ENCODE data around the gene CDK11B.
A peak's percentile ranks its signal among the peaks of the same experiment; 100 is the strongest.

CDK11B gene

DNA sequence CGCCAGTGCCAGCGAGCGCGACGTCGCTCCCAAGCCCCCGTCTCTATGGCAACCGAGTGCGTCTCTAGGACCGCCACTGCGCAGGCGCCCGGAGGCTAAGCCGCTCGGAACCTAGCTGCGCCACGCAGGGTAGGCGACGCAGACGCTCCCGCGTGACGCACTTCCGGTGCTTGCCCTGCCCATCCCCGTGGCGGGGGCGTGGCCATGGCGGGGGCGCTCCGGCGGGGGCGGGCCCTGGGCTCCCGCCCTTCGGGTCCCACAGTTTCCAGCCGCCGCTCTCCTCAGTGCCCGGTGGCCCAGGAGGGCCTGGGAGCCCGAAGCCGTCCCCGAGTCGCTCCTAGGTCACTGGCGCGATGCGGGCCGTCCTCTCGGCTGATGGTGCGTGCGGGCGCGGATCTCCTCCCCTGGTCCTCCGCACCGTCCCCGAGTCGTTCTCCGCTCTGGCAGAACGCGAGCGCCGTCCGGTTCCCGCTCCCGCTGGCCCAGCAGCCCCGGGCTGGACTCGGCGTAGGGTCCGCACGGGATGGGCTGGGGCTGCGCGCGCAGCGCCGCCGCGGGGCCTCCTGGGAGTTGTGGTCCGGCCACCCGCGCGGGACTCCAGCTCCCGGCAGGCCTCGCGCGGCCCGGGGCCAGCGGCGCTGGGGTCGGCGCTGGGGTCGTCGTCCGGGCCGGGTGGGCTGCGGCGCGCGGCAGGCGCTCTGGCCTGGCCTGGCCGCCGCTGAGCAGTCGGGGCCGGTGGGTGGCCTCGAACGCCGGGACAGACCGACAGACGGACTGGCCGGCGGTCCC is 43.4 kb downstream of the CDK11B start, which contains the start of gene MIB2:
MIB2 (plus strand) TSS at position 245 of the 789 bp plus-strand sequence. CDS start 7,953 bp downstream, outside the sequence.
- peak; percentile 98 for DNase-seq (ENCODE audit: low read depth)

- DNase-seq (ENCODE audit: low read depth), result no peak
Measured at GRCh38 chr1:1614954-1615255, 43.9 kb downstream of the CDK11B start.

DNA sequence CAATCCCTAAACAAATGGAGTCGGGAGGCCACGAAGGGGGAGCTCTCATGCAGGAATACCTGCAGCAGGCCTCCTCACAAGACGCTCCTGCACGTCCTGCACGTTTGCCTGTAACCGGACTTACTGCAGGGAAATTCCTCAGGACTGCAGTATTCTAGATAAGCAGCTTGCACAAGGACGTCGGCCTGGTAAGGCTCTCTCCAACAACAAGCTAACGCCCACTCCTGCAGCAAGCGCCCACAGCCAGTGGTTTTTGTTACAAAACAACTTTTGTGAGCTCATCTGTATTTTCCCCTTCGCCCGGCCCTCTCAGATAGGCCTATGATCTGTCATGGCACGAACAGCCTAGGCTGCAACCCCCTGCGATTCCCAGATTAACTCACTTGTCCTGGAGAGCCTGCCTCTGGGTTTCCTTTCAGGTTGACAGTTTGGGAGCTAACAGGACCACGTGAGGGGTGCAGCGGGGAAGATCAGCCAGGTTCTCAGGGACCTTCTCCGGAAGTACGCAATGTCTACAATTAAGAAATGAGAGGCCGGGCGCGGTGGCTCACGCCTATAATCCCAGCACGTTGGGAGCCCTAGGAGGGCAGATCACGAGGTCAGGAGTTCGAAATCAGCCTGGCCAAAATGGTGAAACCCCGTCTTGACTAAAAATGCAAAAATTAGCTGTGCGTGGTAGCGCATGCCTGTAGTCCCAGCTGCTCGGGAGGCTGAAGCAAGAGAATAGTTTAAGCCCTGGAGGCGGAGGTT is 44.4 kb downstream of the CDK11B start:
- no peak for DNase-seq (ENCODE audit: low read depth)

GRCh38 chr1:1613509-1614082 is 45.2 kb downstream of the CDK11B start:
- no peak for DNase-seq (ENCODE audit: low read depth)

- DNase-seq (ENCODE audit: low read depth), result no peak
Measured at GRCh38 chr1:1612104-1612400, 46.8 kb downstream of the CDK11B start.

DNA sequence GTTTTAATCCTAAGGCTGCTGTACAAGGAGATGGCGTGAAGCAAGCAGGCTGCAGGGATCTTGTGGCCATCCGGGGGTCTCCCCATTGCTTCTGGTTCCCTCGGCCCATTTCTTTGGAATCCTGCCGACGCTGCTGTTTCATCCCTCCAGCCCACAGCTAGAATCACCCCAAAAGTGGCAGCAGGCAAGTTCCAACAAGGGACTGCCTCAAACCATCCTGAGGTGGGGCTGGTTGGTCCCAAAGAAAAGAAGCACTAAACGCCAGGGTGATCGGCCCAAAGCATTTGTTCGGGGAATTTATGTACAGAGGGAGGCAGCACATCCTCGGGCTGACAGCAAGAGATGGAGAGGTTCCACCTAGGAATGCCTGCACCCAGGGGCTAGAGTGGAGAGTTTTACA is 48.0 kb downstream of the CDK11B start:
- DNase-seq (ENCODE audit: low read depth), result no peak

DNA sequence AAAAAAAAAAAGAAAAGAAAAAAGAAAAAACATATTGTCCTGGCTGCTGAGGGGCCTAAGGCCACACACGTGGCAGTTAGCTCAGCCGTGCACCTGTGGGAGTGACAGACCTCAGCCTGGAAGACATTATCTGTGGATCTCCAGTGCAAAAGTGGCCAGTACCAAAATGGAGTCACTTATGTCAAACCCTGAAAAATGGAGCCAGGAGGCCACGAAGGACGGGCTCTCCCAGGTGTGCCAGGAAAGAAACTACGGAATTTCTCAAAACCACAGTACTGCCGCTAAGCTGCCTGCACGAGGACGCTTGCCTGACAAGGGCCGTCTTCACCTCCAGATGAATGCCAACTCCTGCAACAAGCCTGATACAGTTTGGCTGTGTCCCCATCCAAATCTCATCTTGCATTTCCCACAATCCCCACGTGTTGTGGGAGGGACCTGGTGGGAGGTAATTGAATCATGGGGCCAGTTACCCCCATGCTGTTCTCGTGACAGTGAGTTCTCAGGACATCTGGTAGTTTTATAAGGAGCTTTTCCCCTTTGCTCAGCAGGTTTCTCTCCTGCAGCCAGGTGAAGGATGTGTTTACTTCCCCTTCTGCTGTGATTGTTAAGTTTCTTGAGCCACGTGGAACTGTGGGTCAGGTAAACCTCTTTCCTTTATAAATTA is 48.9 kb downstream of the CDK11B start:
- DNase-seq (ENCODE audit: low read depth), result no peak

DNA sequence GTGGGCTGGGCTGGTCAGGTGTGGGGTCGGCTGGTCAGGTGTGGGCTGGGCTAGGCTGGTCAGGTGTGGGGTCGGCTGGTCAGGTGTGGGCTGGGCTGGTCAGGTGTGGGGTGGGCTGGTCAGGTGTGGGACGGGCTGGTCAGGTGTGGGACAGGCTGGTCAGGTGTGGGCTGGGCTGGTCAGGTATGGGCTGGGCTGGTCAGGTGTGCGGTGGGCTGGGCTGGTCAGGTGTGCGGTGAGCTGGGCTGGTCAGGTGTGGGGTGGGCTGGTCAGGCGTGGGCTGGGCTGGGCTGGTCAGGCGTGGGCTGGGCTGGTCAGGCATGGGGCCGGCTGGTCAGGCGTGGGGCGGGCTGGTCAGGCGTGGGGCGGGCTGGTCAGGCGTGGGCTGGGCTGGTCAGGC is 52.6 kb downstream of the CDK11B start:
- DNase-seq (ENCODE audit: low read depth), result no peak

DNA sequence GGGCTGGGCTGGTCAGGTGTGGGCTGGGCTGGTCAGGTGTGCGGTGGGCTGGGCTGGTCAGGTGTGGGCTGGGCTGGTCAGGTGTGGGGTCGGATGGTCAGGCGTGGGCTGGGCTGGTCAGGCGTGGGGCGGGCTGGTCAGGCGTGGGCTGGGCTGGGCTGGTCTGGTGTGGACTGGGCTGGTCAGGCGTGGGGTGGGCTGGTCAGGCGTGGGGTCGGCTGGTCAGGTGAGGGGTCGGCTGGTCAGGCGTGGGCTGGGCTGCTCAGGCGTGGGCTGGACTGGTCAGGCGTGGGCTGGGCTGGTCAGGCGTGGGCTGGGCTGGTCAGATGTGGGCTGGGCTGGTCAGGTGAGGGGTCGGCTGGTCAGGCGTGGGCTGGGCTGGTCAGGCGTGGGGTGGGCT is 53.1 kb downstream of the CDK11B start:
- no peak for DNase-seq (ENCODE audit: low read depth)

- DNase-seq (ENCODE audit: low read depth), result no peak
Measured at GRCh38 chr1:1605034-1605591, 53.7 kb downstream of the CDK11B start.

GRCh38 chr1:1604374-1605033 is 54.3 kb downstream of the CDK11B start:
- no peak for DNase-seq (ENCODE audit: low read depth)

DNA sequence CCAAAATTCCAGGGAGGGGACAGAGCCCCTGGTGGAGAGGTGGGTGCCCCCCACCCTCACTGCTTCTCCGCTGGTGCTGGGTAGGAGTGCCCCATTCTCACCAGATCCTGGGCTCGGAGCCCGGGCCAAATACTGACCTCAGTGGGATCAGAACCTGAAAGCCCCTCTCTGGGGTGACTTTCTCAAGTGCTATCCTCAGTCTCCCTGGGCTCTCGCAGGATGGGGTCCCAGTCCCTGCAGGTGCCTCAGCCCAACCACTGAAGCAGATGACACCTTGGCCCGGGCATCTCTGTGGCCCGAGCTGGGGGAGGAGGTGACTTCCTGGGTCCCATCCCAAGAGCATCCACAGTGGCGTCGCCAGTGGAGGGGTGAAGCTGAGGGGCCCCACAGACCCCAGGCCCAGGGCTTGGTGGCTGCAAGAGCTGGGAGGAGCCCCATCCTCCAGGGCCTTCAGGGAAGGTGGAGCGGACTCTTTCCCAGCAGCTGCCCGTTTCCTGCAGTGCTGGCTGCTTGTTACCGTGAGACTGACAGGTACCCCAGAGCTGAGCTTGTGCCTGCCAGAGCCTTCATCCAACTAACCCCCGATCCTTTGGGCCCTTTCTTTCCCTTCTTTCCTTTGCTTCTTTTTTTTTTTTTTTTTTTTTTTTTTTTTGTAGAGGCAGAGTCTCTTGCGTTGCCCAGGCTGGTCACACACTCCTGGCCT is 55.0 kb downstream of the CDK11B start:
- DNase-seq (ENCODE audit: low read depth), result no peak

- DNase-seq (ENCODE audit: low read depth), result no peak
Measured at GRCh38 chr1:1602968-1603506, 55.8 kb downstream of the CDK11B start.

DNA sequence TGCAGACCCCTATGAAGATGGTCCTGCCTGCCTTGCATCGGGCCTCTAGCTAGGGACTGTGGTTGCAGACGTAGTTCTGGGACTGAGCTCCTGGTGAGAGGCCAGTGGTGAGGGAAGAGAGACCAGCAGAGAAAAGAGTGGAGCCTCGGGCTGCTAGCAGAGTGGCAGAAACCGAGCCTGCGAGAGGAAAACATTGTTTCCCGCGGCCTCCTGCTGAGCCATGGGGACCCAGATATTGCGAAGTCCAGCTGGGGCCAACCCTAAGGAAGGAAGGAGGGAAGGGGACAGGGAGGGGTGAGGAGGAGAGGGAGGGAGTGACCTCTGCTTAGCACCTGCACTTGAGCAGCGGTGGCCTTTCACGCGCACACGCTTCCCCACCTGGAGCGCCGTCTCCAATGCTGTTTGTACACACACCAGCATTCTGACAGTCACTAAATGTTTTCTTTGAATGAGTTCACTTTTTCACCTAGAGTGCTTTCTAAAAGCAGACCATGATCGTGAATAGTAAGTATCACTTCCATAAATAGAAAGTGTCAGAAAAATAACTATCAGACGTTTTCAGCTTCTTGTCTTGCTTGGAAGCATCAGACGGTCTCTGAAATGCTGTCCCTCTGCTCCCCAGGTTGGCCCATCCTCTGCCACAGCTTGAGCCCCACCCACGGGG is 56.4 kb downstream of the CDK11B start:
- no peak for DNase-seq (ENCODE audit: low read depth)

GRCh38 chr1:1601564-1602303 is 57.1 kb downstream of the CDK11B start:
- no peak for DNase-seq (ENCODE audit: low read depth)

DNA sequence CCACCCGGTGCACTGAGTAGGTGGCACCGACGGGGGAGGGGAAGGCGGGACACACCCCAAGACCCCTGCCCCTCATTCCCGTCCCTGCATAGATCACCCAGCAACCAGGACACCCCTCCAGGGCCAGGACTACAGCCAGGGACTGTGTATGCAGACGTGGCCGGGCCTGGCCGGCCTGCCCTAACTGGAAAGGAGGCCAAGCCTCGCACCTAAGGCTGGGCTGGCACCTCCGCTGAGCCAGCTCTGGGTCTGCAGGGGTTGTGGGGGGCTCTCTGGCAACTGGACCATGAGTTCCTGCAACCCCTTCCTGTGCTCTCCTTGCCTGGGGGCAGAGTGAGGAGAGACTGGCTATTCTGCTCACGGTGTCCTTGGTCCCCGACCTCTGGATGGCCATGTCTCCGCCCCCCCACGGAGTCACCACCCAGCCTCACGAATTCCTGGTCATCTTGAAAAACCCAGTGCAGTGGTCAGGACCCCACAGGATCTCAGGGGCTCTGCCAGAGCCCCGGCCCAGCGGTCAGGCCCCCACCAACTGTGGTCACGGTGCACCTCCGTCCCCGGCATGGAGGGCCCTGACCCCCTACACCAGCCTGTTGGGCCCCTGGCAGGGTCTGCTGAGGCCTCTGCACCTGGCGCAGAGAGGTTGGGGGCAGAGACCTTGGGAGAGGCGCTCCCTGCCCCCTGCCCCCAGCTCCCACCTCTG is 57.8 kb downstream of the CDK11B start:
- no peak for DNase-seq (ENCODE audit: low read depth)

DNA sequence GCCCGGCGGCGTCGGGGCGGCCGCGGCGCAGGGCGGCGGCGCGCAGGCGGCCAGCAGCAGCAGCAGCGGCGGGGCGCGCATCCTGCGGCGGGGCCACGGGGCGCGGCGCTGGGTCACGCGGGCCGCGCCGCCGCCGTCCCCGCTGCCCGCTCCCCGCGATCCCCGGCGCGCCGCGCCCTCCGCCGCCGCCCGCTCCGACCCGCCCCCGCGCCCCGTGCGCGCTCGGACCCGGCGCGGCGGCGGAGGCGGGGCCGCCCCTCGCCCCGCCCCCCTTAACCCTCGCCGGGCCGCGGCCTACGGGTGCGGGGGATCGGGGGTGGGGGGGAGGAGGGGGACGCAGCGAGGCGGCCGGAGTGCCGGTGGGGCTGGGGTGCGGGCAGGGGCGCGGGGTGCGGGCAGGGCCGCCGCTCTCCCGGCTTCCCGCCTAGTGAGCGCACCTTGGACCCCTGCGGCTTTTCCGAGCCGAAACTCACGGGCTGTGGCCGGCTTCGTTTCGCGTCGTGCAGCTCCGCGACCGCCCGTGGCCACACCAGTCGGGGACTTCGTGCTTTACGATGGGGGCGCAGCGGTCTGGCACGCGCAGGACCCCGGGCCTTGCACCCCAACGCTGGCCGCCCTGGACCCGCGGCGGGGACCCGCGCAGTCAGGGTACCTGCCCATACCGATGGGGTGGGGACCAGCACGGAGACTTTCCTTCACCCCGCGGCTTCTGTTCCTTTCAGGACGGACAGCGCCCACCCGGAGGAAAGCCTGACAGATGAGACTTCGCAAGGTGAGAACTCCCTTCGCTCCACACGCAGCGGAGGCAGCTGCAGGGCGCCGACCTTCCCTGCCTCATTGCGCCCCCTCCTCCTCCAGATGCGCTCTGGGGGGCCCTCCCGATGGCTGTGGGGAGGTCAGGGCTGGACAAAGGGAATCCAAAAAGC is 58.6 kb downstream of the CDK11B start, which contains the start of gene FNDC10:
FNDC10 (minus strand) TSS at position 201 of the 926 bp plus-strand sequence; CDS start at position 81, 120 bp downstream.
- no peak for DNase-seq (ENCODE audit: low read depth)

Measured in activated T-helper 1 cell treated with Interleukin-2 at 50 U/mL for 16 hours (primary cell).